ENCODE data around the gene CEACAM5. TPM values are rescaled to one million over a fixed set of nuclear protein-coding genes. Genes with fewer than 3 reads are reported as not detected.

The CEACAM5 gene
- total RNA-seq, 1 donor: not detected

DNA sequence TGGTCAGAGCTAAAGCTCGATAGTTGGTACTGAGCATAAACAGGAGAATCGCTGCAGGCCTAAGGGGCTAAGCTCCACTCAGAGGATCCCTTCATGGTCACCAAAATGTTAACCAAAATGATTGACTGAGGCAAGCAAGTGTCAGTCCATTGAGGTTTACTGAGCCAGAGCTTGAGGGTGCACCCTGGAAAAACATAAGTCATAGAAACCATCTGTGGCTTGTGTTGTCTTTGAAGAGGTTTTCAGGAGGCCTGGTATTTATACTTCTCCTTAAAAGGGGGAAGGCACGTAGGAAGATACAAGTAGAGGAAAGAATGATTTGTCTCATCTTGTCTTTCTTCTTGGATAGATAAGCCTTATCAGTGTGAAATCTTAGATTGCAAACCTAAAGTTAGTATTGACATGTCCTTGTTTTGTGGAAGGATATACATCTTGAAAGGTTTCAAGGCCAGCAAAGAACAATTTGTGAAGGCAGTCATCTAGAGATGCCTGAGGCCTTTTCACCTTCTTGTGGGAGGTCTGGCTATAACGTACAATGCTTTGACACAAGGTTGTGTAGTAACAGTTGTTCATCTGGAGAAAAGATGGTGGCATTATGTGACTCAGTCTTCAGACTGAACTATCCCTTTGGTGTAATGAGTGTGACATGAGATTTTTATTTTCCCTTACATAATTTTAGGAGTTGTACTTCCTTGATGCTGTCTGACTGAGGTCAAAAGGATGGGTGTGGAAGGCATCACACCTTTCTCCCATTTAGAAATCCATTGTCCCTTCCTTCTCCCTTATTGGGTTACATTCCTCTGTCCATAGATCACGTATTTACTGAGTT lies 32.2 kb downstream of the CEACAM5 start:
- H3K4me3 ChIP-seq (ENCODE audit: insufficient read depth, low read length): no peak overlapping the region
- DNase-seq (ENCODE audit: insufficient read length, low spot score, missing footprints): no peak
- peaks cover 7% of the 10 kb centered on the region for H3K27me3 ChIP-seq (ENCODE audit: insufficient read depth, low read length)
- no peak overlapping the region for H3K27ac ChIP-seq (ENCODE audit: low read depth, low read length)
- no peaks in the 10 kb centered on the region for H3K36me3 ChIP-seq (ENCODE audit: insufficient read depth, low read length)
- no peaks in the 10 kb centered on the region for H3K4me1 ChIP-seq (ENCODE audit: insufficient read depth, low read length)
- no peaks in the 10 kb centered on the region for H3K79me2 ChIP-seq (ENCODE audit: insufficient read depth, low read length)
- no peaks in the 10 kb centered on the region for H4K20me1 ChIP-seq (ENCODE audit: insufficient read depth, low read length)
- H3K4me2 ChIP-seq (ENCODE audit: insufficient read depth, low read length): no peak overlapping the region
- TF ChIP-seq, protein P1, sequence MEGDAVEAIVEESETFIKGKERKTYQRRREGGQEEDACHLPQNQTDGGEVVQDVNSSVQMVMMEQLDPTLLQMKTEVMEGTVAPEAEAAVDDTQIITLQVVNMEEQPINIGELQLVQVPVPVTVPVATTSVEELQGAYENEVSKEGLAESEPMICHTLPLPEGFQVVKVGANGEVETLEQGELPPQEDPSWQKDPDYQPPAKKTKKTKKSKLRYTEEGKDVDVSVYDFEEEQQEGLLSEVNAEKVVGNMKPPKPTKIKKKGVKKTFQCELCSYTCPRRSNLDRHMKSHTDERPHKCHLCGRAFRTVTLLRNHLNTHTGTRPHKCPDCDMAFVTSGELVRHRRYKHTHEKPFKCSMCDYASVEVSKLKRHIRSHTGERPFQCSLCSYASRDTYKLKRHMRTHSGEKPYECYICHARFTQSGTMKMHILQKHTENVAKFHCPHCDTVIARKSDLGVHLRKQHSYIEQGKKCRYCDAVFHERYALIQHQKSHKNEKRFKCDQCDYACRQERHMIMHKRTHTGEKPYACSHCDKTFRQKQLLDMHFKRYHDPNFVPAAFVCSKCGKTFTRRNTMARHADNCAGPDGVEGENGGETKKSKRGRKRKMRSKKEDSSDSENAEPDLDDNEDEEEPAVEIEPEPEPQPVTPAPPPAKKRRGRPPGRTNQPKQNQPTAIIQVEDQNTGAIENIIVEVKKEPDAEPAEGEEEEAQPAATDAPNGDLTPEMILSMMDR (IDR thresholded peaks at IDR 0.05; ENCODE audit: extremely low read depth, low read depth, low read length): no peak
- H2AFZ ChIP-seq (ENCODE audit: low read length): no peak overlapping the region
- no peaks in the 10 kb centered on the region for H3K9me3 ChIP-seq (ENCODE audit: low read depth, low read length)

DNA sequence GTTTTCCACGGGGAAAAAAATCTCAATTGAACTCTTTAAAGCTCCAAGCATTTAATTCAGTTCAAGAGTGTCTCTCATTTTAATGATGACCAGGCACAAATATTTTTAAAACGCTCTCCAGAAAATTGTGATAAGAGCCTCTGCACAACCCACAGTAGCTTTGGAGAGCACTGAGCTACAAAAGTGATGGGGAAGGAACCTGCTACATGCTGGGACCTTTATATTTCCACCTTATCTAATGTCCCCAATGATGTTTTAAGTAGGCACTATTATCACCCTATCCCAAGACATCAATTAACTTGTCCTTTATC lies 32.8 kb downstream of the CEACAM5 start:
- H4K20me1 ChIP-seq (ENCODE audit: insufficient read depth, low read length): no peaks in the 10 kb centered on the region
- H2AFZ ChIP-seq (ENCODE audit: low read length): no peak overlapping the region
- no peak overlapping the region for H3K4me2 ChIP-seq (ENCODE audit: insufficient read depth, low read length)
- peaks cover 11% of the 10 kb centered on the region for H3K27me3 ChIP-seq (ENCODE audit: insufficient read depth, low read length)
- H3K36me3 ChIP-seq (ENCODE audit: insufficient read depth, low read length): no peaks in the 10 kb centered on the region
- DNase-seq (ENCODE audit: insufficient read length, low spot score, missing footprints): no peak
- H3K4me1 ChIP-seq (ENCODE audit: insufficient read depth, low read length): no peaks in the 10 kb centered on the region
- no peak overlapping the region for H3K27ac ChIP-seq (ENCODE audit: low read depth, low read length)
- H3K4me3 ChIP-seq (ENCODE audit: insufficient read depth, low read length): no peak overlapping the region
- H3K79me2 ChIP-seq (ENCODE audit: insufficient read depth, low read length): no peaks in the 10 kb centered on the region
- no peaks in the 10 kb centered on the region for H3K9me3 ChIP-seq (ENCODE audit: low read depth, low read length)
- TF ChIP-seq, protein P1 (IDR thresholded peaks at IDR 0.05; ENCODE audit: extremely low read depth, low read depth, low read length): no peak

DNA sequence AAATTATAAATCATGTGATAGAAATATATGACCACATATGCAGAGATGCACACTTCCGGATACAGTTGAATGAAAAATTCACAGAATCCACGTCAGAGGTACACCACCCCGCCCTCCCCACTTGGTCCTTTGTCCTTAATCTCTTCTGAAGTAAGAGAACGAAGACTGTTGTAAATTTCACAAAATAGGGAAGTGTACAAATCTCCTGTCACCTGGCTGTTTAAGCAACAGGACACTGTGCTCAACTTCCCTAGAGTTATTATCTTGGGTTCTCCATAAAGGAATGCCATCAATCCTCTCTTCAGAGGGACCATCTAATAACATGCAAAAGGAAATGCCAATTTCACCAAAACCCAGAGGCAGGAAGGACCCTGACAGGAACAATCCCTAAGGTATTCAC lies 36.4 kb downstream of the CEACAM5 start:
- Histone ChIP-seq H3K36me3 (ENCODE audit: insufficient read depth, low read length) (no peaks in the 10 kb centered on the region), H2AFZ (ENCODE audit: low read length) (no peak overlapping the region), H3K27me3 (ENCODE audit: insufficient read depth, low read length) (peaks cover 19% of the 10 kb centered on the region), H3K9me3 (ENCODE audit: low read depth, low read length) (no peaks in the 10 kb centered on the region), H3K79me2 (ENCODE audit: insufficient read depth, low read length) (no peaks in the 10 kb centered on the region), H3K4me3 (ENCODE audit: insufficient read depth, low read length) (no peak overlapping the region), H3K27ac (ENCODE audit: low read depth, low read length) (no peak overlapping the region), H3K4me2 (ENCODE audit: insufficient read depth, low read length) (no peak overlapping the region), H3K4me1 (ENCODE audit: insufficient read depth, low read length) (no peaks in the 10 kb centered on the region), H4K20me1 (ENCODE audit: insufficient read depth, low read length) (no peaks in the 10 kb centered on the region)
- TF ChIP-seq, protein P1 (IDR thresholded peaks at IDR 0.05; ENCODE audit: extremely low read depth, low read depth, low read length): no peak
- DNase-seq (ENCODE audit: insufficient read length, low spot score, missing footprints): no peak

DNA sequence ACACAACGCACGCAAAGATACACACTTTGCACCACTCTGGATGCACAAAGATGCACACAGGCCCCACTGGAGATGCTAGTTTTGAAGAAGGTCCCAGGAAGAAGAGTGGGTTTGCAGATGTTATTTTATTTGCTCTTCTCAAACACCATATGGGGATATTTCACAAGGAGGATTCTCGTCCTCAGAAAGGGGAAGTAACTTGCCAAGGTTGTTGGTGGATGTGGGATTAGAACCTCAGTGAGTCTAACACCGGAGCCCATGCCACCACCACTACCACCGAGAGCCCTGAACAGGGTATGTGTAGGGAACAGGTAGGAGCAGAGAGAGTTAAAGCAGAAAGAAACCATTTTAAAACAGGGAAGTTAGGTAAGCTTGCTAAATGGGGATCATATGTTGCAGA lies 37.3 kb downstream of the CEACAM5 start:
- H3K4me2 ChIP-seq (ENCODE audit: insufficient read depth, low read length): no peak overlapping the region
- H4K20me1 ChIP-seq (ENCODE audit: insufficient read depth, low read length): no peaks in the 10 kb centered on the region
- H3K27me3 ChIP-seq (ENCODE audit: insufficient read depth, low read length): peaks cover 22% of the 10 kb centered on the region
- TF ChIP-seq, protein P1 (IDR thresholded peaks at IDR 0.05; ENCODE audit: extremely low read depth, low read depth, low read length): no peak
- no peak overlapping the region for H3K27ac ChIP-seq (ENCODE audit: low read depth, low read length)
- no peaks in the 10 kb centered on the region for H3K36me3 ChIP-seq (ENCODE audit: insufficient read depth, low read length)
- H3K79me2 ChIP-seq (ENCODE audit: insufficient read depth, low read length): no peaks in the 10 kb centered on the region
- H3K9me3 ChIP-seq (ENCODE audit: low read depth, low read length): no peaks in the 10 kb centered on the region
- DNase-seq (ENCODE audit: insufficient read length, low spot score, missing footprints): no peak
- H3K4me1 ChIP-seq (ENCODE audit: insufficient read depth, low read length): no peaks in the 10 kb centered on the region
- H2AFZ ChIP-seq (ENCODE audit: low read length): no peak overlapping the region
- H3K4me3 ChIP-seq (ENCODE audit: insufficient read depth, low read length): no peak overlapping the region

Measured in osteoblast (primary cell).